Calu3 (cell line): Measurements from ENCODE around the gene MLXIPL. TPM values are rescaled to one million over a fixed set of nuclear protein-coding genes. Genes with fewer than 3 reads are reported as not detected.
A peak's percentile ranks its signal among the peaks of the same experiment; 100 is the strongest.

Source experiments
- BruUV-seq: library from RNA; stranded (reverse); fragments of 400-500 nt; replicated peaks from 2 replicates; lab custom pipeline; 2021; lab: Mats Ljungman, UMichigan
- CTCF ChIA-PET: fragments of 300-600 bp; sonication (Branson Sonifier 250); formaldehyde crosslinking; loops from one replicate; lab custom pipeline; 2022; ENCODE audit warnings: antibody characterized with exemption; lab: Charles Lee
- DNase-seq: peaks from one replicate; pipeline ENCODE4 v3.0.0; 2022
- H3K27ac Mint-ChIP-seq: one replicate; pipeline ENCODE4 v1.8.0; 2022; ENCODE audit warnings: mixed read lengths; ENCODE audit not compliant: unreplicated experiment
- H3K27me3 Mint-ChIP-seq: one replicate; pipeline ENCODE4 v1.8.0; 2022; ENCODE audit warnings: mixed read lengths; ENCODE audit not compliant: unreplicated experiment
- H3K36me3 Mint-ChIP-seq: one replicate; pipeline ENCODE4 v1.8.0; 2022; ENCODE audit warnings: mild to moderate bottlenecking, moderate library complexity, mixed read lengths; ENCODE audit not compliant: insufficient read depth, unreplicated experiment
- H3K4me1 Mint-ChIP-seq: one replicate; pipeline ENCODE4 v1.8.0; 2022; ENCODE audit warnings: mild to moderate bottlenecking, low read depth, mixed read lengths; ENCODE audit not compliant: unreplicated experiment
- H3K4me3 Mint-ChIP-seq: one replicate; pipeline ENCODE4 v1.8.0; 2022; ENCODE audit warnings: mild to moderate bottlenecking, low read depth, moderate library complexity, mixed read lengths; ENCODE audit not compliant: unreplicated experiment
- H3K9me3 Mint-ChIP-seq: one replicate; pipeline ENCODE4 v1.8.0; 2022; ENCODE audit warnings: low read depth, mixed read lengths; ENCODE audit not compliant: unreplicated experiment
- CTCF ChIP-seq: fragments of 200-600 bp; IDR thresholded peaks from one replicate; pipeline ENCODE4 v1.8.0; 2022; ENCODE audit warnings: antibody characterized with exemption; ENCODE audit not compliant: unreplicated experiment
- intact Hi-C: fragments of 100-400 bp; cut with micrococcal nuclease; formaldehyde crosslinking; loops from one replicate; pipeline ENCODE4 v1.10.0; 2022; ENCODE audit not compliant: unreplicated experiment
- total RNA-seq: library from RNA; stranded (reverse); gene quantifications from 2 replicates; pipeline ENCODE4 v1.2.3, GENCODE V29; 2022

The MLXIPL gene
- total RNA-seq, 1 experiment from 2014 or later = 1.1 TPM

DNA sequence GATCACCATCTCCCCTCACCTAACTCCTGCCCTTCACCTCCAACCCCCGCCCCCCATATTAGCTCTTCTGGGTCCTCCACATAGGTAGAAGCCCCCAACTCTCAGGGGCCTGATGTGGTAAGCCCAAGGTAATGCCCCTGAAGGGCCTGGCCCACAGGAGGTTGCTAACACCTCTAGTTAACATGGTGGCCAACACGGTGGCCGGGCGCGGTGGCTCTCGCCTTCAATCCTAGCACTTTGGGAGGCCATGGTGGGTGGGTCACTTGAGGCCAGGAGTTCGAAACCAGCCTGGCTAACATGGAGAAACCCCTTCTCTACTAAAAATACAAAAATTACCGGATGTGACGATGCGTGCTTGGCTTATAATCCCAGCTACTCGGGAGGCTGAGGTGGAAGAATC is 954 bp upstream of the MLXIPL start:
- peaks cover 11% of the 10 kb centered on the region for H3K36me3 Mint-ChIP-seq
- CTCF ChIA-PET = interaction anchor here (1.2 kb wide), 1 partner anchor 21 kb away, joined by 3 read pairs; no protein-coding TSS in a partner anchor
- H3K4me3 Mint-ChIP-seq = no peak overlapping the region
- intact Hi-C loops = no loop called here
- TF ChIP-seq CTCF = no peak
- no peak overlapping the region for H3K27ac Mint-ChIP-seq
- no TSS peak for BruUV-seq
- H3K9me3 Mint-ChIP-seq = no peaks in the 10 kb centered on the region
- H3K4me1 Mint-ChIP-seq = no peaks in the 10 kb centered on the region
- peaks cover 45% of the 10 kb centered on the region for H3K27me3 Mint-ChIP-seq
- no peak for DNase-seq

GRCh38 chr7:73624669-73625001 is 313 bp upstream of the MLXIPL start:
- peaks cover 11% of the 10 kb centered on the region for H3K36me3 Mint-ChIP-seq
- no TSS peak for BruUV-seq
- no peaks in the 10 kb centered on the region for H3K4me1 Mint-ChIP-seq
- no peak overlapping the region for H3K27ac Mint-ChIP-seq
- intact Hi-C loops = no loop called here
- no peaks in the 10 kb centered on the region for H3K9me3 Mint-ChIP-seq
- H3K4me3 Mint-ChIP-seq = peak overlapping the region; percentile 62
- CTCF ChIA-PET = interaction anchor here (1.0 to 1.2 kb wide), 2 partner anchors 12 to 22 kb away, joined by 3 read pairs; no protein-coding TSS in a partner anchor
- DNase-seq = no peak
- H3K27me3 Mint-ChIP-seq = peaks cover 45% of the 10 kb centered on the region
- no peak for TF ChIP-seq CTCF

DNA sequence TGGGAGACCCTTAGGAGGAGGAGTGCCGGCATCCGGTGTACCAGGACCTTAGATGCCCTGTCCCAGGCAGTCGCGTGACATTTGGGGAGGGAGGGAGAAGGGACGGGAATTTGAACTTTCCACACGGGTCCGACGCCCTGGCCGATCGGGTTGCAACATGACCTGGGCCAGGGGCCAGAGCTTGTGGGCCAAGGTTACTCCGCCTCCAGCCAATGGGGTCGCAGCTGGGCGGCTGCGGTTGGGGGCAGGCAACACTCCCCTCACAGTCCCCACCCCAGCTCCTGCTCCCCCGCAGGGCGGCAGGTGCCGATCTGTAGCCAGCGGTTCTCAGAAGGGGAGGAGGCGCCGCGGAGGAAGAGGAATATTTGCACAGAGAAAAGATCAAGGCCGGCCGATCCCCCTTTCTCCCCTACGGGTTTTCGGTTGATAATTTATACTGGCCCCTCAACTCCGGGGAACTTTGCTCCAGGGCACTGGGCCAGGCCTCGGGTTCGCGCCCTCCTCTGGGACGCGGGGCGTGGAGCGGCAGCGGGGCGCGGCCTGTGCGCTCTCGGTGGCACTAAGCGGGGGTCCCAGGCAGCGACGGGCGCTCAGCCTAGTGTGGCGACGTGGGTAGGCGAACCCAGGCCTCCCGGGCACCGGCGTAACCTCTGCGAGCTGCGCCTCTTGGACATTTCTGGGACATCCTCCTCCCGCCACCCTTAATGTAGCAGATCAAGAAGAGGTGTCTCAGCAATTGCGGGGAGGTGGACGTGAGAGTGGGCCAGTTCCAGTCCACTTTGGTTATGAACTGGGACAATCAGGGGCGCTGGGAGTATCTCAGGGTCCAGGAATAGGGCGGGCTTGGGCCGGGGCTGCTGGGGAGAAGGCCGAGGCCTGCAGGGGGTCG is 1.2 kb downstream of the MLXIPL start:
- intact Hi-C loops = no loop called here
- Mint-ChIP-seq H3K27ac (no peak overlapping the region), H3K9me3 (no peaks in the 10 kb centered on the region), H3K36me3 (peaks cover 15% of the 10 kb centered on the region), H3K27me3 (peaks cover 33% of the 10 kb centered on the region), H3K4me1 (no peaks in the 10 kb centered on the region), H3K4me3 (peak overlapping the region; percentile 62)
- no peak for DNase-seq
- CTCF ChIA-PET = no interaction called here
- BruUV-seq = no TSS peak
- no peak for TF ChIP-seq CTCF

- Mint-ChIP-seq H3K36me3 (peaks cover 15% of the 10 kb centered on the region), H3K9me3 (no peaks in the 10 kb centered on the region), H3K27me3 (peaks cover 27% of the 10 kb centered on the region), H3K4me3 (no peak overlapping the region), H3K27ac (no peak overlapping the region), H3K4me1 (no peaks in the 10 kb centered on the region)
- TF ChIP-seq CTCF = no peak
- intact Hi-C loops = no loop called here
- no peak for DNase-seq
- no TSS peak for BruUV-seq
- CTCF ChIA-PET = interaction anchor here (1.1 kb wide), 1 partner anchor 27 kb away, joined by 5 read pairs; no protein-coding TSS in a partner anchor
These were observed 1.8 kb downstream of the MLXIPL start for GRCh38 chr7:73622527-73622908.
